ENCODE data around the gene ARHGEF7.

GRCh38 chr13:111239764-111240670, 124.9 kb downstream of the ARHGEF7 start:
- TF ChIP-seq, protein P1, sequence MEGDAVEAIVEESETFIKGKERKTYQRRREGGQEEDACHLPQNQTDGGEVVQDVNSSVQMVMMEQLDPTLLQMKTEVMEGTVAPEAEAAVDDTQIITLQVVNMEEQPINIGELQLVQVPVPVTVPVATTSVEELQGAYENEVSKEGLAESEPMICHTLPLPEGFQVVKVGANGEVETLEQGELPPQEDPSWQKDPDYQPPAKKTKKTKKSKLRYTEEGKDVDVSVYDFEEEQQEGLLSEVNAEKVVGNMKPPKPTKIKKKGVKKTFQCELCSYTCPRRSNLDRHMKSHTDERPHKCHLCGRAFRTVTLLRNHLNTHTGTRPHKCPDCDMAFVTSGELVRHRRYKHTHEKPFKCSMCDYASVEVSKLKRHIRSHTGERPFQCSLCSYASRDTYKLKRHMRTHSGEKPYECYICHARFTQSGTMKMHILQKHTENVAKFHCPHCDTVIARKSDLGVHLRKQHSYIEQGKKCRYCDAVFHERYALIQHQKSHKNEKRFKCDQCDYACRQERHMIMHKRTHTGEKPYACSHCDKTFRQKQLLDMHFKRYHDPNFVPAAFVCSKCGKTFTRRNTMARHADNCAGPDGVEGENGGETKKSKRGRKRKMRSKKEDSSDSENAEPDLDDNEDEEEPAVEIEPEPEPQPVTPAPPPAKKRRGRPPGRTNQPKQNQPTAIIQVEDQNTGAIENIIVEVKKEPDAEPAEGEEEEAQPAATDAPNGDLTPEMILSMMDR (conservative IDR thresholded peaks at IDR 0.05 in 1 of 2, IDR thresholded peaks at IDR 0.05 in 1 of 2; ENCODE audit: extremely low read depth in 1 of 2, insufficient read depth in 1 of 2, low read depth in 1 of 2, low read length in 2 of 2), result no peak
- TF ChIP-seq EZH2 (IDR thresholded peaks at IDR 0.05; ENCODE audit: borderline replicate concordance, low read length), result no peak
